WTC11 (cell line): ENCODE measurements around the gene COX7C. TPM values are rescaled to one million over a fixed set of nuclear protein-coding genes. Genes with fewer than 3 reads are reported as not detected.
"Not testable (repeated sequence)": the region's sequence is repeated elsewhere in the genome, so short reads cannot be mapped to it uniquely, and the experiment has no call there.

Source experiments
- ATAC-seq: fragments of 200-7000 bp; cut with Tn5 transposase; 2 replicates; pipeline ENCODE4 v1.10.0; 2021; ENCODE audit warnings: mild to moderate bottlenecking, moderate library complexity
- CTCF ChIA-PET: fragments of 300-600 bp; sonication (Branson Sonifier 250); formaldehyde crosslinking; loops from one replicate; lab custom pipeline; 2021; ENCODE audit warnings: antibody characterized with exemption; lab: Charles Lee
- POLR2A ChIA-PET: fragments of 350-600 bp; sonication (Branson Sonifier 250); formaldehyde crosslinking; loops from one replicate; lab custom pipeline; 2021; ENCODE audit warnings: antibody characterized with exemption; lab: Charles Lee
- DNase-seq: peaks from one replicate; pipeline ENCODE4 v3.0.0; 2021; ENCODE audit warnings: low spot score
- H3K27ac Mint-ChIP-seq: 2 replicates; pipeline ENCODE4 v1.8.0; 2021; ENCODE audit warnings: mixed read lengths
- H3K27me3 Mint-ChIP-seq: 2 replicates; pipeline ENCODE4 v1.8.0; 2021; ENCODE audit warnings: low read depth, mild to moderate bottlenecking, moderate library complexity, mixed read lengths
- H3K36me3 Mint-ChIP-seq: 2 replicates; pipeline ENCODE4 v1.8.0; 2021; ENCODE audit warnings: mixed read lengths
- H3K4me1 Mint-ChIP-seq: 2 replicates; pipeline ENCODE4 v1.8.0; 2022; ENCODE audit warnings: mixed read lengths
- H3K4me3 Mint-ChIP-seq: 2 replicates; pipeline ENCODE4 v1.8.0; 2021; ENCODE audit warnings: mild to moderate bottlenecking, moderate library complexity, mixed read lengths
- H3K9me3 Mint-ChIP-seq: 2 replicates; pipeline ENCODE4 v1.8.0; 2021; ENCODE audit warnings: mixed read lengths
- ESRRA ChIP-seq: sonication (generic); formaldehyde crosslinking; IDR thresholded peaks from 2 replicates; pipeline ENCODE4 v1.8.1; 2022; ENCODE audit warnings: mild to moderate bottlenecking, missing genetic modification reagents, borderline replicate concordance
- FOXK1 ChIP-seq: sonication (generic); formaldehyde crosslinking; IDR thresholded peaks from 2 replicates; pipeline ENCODE4 v1.8.0; 2022; ENCODE audit warnings: mild to moderate bottlenecking, moderate library complexity, missing genetic modification reagents
- KAT7 ChIP-seq: sonication (generic); formaldehyde crosslinking; IDR thresholded peaks from 2 replicates; pipeline ENCODE4 v1.8.1; 2023; ENCODE audit warnings: missing genetic modification reagents, mild to moderate bottlenecking, borderline replicate concordance
- TP53 ChIP-seq: sonication (generic); formaldehyde crosslinking; IDR thresholded peaks from 2 replicates; pipeline ENCODE4 v1.8.1; 2023; ENCODE audit warnings: mild to moderate bottlenecking, missing genetic modification reagents
- ZNF138 ChIP-seq: sonication (generic); formaldehyde crosslinking; conservative IDR thresholded peaks from 2 replicates; pipeline ENCODE4 v1.8.1; 2022; ENCODE audit warnings: mild to moderate bottlenecking, moderate library complexity, missing genetic modification reagents
- total RNA-seq: library from RNA; stranded (reverse); gene quantifications from 3 replicates; pipeline ENCODE4 v1.2.3, GENCODE V29; 2021
- TF ChIP-seq, protein P1 (sequence below): sonication (generic); formaldehyde crosslinking; IDR thresholded peaks from 2 replicates; pipeline ENCODE4 v1.8.1; 2022; ENCODE audit warnings: mild to moderate bottlenecking, missing genetic modification reagents, moderate library complexity, borderline replicate concordance
- TF ChIP-seq, protein P2 (sequence below): sonication (generic); formaldehyde crosslinking; conservative IDR thresholded peaks from 2 replicates; pipeline ENCODE4 v1.8.1; 2022; ENCODE audit warnings: mild to moderate bottlenecking, missing genetic modification reagents
- TF ChIP-seq, protein P3 (sequence below): sonication (generic); formaldehyde crosslinking; IDR thresholded peaks from 2 replicates; pipeline ENCODE4 v1.8.0; 2022; ENCODE audit warnings: mild to moderate bottlenecking, missing genetic modification reagents
- TF ChIP-seq, protein P4 (sequence below): sonication (generic); formaldehyde crosslinking; IDR thresholded peaks from 2 replicates; pipeline ENCODE4 v1.8.1; 2023; ENCODE audit warnings: mild to moderate bottlenecking, missing genetic modification reagents
- TF ChIP-seq, protein P5 (sequence below): fragments of 200-600 bp; IDR thresholded peaks from 2 replicates; pipeline ENCODE4 v1.8.0; 2022; ENCODE audit warnings: antibody characterized with exemption
- TF ChIP-seq, protein P6 (sequence below): sonication (generic); formaldehyde crosslinking; IDR thresholded peaks from 2 replicates; pipeline ENCODE4 v1.8.0; 2023; ENCODE audit warnings: mild to moderate bottlenecking, missing genetic modification reagents
- TF ChIP-seq, protein P7 (sequence below): sonication (generic); formaldehyde crosslinking; IDR thresholded peaks from 2 replicates; pipeline ENCODE4 v1.8.0; 2022; ENCODE audit warnings: mild to moderate bottlenecking, missing genetic modification reagents

The COX7C gene
- total RNA-seq, 1 experiment from 2014 or later, result 858 TPM

DNA sequence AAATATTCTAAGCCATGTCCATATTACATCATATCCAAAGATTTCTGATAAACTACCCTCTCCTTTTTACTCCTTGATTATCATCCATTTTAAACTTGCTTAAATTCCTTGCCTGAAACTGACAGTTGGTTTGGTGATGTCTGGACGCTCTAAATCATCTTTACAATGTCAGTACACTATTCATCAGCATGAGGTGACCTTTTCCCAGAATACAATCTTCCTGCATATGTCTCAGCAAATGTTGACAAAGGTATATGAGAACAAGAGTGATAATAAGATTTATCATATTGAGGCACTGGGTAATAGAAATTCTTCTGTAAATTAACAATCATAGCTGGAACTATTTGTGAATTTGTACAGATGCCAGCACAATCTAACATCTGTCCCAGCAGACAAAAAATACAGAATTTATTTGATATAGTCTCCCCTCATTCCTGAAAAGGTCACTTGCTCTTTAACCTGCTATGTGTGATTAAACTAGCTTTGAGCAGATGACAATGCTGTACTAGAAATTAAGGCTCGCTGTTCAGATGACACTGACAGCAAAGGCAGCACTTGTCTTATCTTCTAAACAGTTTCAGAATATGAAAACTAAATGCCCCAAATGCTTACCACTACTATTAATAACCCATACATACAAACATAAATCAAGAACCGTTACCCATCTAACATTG lies 32.2 kb downstream of the COX7C start (continued):
- TF ChIP-seq ZNF138, result no peak
- no peak for TF ChIP-seq FOXK1 (CRISPR knock-in tag)
- TF ChIP-seq, protein P1, sequence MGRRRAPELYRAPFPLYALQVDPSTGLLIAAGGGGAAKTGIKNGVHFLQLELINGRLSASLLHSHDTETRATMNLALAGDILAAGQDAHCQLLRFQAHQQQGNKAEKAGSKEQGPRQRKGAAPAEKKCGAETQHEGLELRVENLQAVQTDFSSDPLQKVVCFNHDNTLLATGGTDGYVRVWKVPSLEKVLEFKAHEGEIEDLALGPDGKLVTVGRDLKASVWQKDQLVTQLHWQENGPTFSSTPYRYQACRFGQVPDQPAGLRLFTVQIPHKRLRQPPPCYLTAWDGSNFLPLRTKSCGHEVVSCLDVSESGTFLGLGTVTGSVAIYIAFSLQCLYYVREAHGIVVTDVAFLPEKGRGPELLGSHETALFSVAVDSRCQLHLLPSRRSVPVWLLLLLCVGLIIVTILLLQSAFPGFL, result no peak
- TF ChIP-seq, protein P2, sequence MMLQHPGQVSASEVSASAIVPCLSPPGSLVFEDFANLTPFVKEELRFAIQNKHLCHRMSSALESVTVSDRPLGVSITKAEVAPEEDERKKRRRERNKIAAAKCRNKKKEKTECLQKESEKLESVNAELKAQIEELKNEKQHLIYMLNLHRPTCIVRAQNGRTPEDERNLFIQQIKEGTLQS (CRISPR knock-in tag), result no peak
- TF ChIP-seq ESRRA, result no peak
- TF ChIP-seq KAT7 (CRISPR knock-in tag), result no peak
- TF ChIP-seq, protein P3, sequence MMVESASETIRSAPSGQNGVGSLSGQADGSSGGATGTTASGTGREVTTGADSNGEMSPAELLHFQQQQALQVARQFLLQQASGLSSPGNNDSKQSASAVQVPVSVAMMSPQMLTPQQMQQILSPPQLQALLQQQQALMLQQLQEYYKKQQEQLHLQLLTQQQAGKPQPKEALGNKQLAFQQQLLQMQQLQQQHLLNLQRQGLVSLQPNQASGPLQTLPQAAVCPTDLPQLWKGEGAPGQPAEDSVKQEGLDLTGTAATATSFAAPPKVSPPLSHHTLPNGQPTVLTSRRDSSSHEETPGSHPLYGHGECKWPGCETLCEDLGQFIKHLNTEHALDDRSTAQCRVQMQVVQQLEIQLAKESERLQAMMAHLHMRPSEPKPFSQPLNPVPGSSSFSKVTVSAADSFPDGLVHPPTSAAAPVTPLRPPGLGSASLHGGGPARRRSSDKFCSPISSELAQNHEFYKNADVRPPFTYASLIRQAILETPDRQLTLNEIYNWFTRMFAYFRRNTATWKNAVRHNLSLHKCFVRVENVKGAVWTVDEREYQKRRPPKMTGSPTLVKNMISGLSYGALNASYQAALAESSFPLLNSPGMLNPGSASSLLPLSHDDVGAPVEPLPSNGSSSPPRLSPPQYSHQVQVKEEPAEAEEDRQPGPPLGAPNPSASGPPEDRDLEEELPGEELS (CRISPR knock-in tag), result no peak
- no peak for TF ChIP-seq TP53 (CRISPR knock-in tag)
- TF ChIP-seq, protein P4, sequence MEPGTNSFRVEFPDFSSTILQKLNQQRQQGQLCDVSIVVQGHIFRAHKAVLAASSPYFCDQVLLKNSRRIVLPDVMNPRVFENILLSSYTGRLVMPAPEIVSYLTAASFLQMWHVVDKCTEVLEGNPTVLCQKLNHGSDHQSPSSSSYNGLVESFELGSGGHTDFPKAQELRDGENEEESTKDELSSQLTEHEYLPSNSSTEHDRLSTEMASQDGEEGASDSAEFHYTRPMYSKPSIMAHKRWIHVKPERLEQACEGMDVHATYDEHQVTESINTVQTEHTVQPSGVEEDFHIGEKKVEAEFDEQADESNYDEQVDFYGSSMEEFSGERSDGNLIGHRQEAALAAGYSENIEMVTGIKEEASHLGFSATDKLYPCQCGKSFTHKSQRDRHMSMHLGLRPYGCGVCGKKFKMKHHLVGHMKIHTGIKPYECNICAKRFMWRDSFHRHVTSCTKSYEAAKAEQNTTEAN (CRISPR knock-in tag), result no peak
- TF ChIP-seq, protein P5, sequence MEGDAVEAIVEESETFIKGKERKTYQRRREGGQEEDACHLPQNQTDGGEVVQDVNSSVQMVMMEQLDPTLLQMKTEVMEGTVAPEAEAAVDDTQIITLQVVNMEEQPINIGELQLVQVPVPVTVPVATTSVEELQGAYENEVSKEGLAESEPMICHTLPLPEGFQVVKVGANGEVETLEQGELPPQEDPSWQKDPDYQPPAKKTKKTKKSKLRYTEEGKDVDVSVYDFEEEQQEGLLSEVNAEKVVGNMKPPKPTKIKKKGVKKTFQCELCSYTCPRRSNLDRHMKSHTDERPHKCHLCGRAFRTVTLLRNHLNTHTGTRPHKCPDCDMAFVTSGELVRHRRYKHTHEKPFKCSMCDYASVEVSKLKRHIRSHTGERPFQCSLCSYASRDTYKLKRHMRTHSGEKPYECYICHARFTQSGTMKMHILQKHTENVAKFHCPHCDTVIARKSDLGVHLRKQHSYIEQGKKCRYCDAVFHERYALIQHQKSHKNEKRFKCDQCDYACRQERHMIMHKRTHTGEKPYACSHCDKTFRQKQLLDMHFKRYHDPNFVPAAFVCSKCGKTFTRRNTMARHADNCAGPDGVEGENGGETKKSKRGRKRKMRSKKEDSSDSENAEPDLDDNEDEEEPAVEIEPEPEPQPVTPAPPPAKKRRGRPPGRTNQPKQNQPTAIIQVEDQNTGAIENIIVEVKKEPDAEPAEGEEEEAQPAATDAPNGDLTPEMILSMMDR, result no peak
- TF ChIP-seq, protein P6, sequence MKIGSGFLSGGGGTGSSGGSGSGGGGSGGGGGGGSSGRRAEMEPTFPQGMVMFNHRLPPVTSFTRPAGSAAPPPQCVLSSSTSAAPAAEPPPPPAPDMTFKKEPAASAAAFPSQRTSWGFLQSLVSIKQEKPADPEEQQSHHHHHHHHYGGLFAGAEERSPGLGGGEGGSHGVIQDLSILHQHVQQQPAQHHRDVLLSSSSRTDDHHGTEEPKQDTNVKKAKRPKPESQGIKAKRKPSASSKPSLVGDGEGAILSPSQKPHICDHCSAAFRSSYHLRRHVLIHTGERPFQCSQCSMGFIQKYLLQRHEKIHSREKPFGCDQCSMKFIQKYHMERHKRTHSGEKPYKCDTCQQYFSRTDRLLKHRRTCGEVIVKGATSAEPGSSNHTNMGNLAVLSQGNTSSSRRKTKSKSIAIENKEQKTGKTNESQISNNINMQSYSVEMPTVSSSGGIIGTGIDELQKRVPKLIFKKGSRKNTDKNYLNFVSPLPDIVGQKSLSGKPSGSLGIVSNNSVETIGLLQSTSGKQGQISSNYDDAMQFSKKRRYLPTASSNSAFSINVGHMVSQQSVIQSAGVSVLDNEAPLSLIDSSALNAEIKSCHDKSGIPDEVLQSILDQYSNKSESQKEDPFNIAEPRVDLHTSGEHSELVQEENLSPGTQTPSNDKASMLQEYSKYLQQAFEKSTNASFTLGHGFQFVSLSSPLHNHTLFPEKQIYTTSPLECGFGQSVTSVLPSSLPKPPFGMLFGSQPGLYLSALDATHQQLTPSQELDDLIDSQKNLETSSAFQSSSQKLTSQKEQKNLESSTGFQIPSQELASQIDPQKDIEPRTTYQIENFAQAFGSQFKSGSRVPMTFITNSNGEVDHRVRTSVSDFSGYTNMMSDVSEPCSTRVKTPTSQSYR (CRISPR knock-in tag), result no peak
- TF ChIP-seq, protein P7, sequence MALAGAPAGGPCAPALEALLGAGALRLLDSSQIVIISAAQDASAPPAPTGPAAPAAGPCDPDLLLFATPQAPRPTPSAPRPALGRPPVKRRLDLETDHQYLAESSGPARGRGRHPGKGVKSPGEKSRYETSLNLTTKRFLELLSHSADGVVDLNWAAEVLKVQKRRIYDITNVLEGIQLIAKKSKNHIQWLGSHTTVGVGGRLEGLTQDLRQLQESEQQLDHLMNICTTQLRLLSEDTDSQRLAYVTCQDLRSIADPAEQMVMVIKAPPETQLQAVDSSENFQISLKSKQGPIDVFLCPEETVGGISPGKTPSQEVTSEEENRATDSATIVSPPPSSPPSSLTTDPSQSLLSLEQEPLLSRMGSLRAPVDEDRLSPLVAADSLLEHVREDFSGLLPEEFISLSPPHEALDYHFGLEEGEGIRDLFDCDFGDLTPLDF (CRISPR knock-in tag), result no peak

DNA sequence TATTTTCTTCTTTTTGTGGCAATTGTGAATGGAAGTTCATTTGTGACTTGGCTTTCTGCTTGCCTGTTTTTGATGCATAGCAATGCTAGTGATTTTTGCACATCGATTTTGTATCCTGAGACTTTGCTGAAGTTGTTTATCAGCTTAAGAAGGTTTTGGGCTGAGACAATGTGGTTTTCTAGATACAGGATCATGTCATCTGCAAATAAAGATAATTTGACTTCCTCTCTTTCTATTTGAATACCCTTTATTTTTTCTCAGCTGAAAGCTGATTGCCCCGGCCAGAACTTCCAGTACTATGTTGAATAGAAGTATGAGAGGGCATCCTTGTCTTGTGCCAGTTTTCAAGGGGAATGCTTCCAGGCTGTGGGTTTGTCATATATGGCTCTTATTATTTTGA lies 43.0 kb downstream of the COX7C start:
- peaks cover 21% of the 10 kb centered on the region for H3K36me3 Mint-ChIP-seq
- CTCF ChIA-PET, H3K27ac Mint-ChIP-seq, POLR2A ChIA-PET, ATAC-seq, H3K27me3 Mint-ChIP-seq, DNase-seq, H3K4me1 Mint-ChIP-seq, H3K4me3 Mint-ChIP-seq: not testable (repeated sequence)
- peaks cover 42% of the 10 kb centered on the region for H3K9me3 Mint-ChIP-seq
